ENCODE measurements around the gene MCC. TPM values are rescaled to one million over a fixed set of nuclear protein-coding genes. Genes with fewer than 3 reads are reported as not detected.

MCC gene
- total and polyA plus RNA-seq, 9 donors: 29.8 to 262 (median 108) TPM

DNA sequence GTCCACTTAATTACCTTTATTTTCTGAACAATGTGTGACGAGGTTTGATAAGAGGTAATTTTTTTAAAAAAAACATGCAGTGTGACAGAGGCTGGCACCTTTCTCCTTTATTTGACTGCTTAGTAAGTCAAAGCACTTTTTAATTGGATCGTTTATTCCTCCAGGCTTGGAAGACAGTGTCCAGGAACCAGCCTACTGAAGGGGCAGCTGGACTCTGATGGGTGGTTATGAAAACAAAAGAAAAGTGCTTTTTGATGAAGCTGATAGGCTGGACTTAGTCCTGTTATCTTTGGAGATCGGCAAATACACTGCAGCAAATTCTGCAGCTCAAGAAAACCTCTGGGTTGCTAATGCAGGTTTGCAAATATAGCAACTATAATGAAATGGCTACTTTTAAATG lies 370.0 kb downstream of the MCC start:
- H3K27me3 ChIP-seq: no peaks in the 10 kb centered on the region
- no peaks in the 10 kb centered on the region for H3K9me3 ChIP-seq
- H3K4me3 ChIP-seq: no peak overlapping the region
- peaks cover 19% of the 10 kb centered on the region for H3K4me1 ChIP-seq (ENCODE audit: insufficient read depth)
- TF ChIP-seq EP300 (IDR thresholded peaks at IDR 0.05) (no peak), POLR2A (IDR thresholded peaks at IDR 0.05) (no peak)
- TF ChIP-seq, protein P1, sequence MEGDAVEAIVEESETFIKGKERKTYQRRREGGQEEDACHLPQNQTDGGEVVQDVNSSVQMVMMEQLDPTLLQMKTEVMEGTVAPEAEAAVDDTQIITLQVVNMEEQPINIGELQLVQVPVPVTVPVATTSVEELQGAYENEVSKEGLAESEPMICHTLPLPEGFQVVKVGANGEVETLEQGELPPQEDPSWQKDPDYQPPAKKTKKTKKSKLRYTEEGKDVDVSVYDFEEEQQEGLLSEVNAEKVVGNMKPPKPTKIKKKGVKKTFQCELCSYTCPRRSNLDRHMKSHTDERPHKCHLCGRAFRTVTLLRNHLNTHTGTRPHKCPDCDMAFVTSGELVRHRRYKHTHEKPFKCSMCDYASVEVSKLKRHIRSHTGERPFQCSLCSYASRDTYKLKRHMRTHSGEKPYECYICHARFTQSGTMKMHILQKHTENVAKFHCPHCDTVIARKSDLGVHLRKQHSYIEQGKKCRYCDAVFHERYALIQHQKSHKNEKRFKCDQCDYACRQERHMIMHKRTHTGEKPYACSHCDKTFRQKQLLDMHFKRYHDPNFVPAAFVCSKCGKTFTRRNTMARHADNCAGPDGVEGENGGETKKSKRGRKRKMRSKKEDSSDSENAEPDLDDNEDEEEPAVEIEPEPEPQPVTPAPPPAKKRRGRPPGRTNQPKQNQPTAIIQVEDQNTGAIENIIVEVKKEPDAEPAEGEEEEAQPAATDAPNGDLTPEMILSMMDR (IDR thresholded peaks at IDR 0.05): no peak
- 60 to 68% (median 62%) methylated on average over 3 of the region's 3 CpGs for WGBS, 3 donors
- no peaks in the 10 kb centered on the region for H3K36me3 ChIP-seq
- H3K27ac ChIP-seq: no peak overlapping the region
- intact Hi-C loops (cut with DNase I): no loop called here
- no peak for DNase-seq

DNA sequence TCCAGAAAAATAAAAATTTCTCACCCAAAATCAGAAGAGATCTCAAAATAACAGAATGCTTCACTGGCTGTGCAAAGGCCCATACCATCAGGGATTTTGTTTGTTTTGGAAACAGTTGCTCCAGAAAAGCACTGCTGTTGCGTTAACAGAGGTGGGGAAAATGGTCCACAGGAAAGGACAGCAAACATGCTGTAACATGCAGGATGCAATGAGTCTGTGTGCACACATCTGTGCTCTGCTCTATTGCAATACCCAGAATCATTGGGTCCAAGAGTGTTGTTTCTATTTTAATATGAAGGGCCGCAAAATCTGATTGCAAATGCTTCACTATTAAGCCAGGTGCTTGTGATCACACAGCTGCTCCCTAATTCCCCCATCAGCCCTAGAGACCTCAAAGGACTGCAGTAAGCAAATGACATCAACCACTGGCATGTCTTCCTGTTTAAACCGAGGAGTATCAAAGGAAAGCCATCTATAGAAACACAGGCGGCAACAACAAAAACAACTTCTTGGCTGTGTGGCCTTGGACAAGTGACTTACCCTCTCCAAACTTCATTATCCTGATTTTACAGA lies 370.6 kb downstream of the MCC start:
- H3K27ac ChIP-seq: no peak overlapping the region
- TF ChIP-seq EP300 (IDR thresholded peaks at IDR 0.05) (no peak), POLR2A (IDR thresholded peaks at IDR 0.05) (no peak)
- TF ChIP-seq, protein P1 (IDR thresholded peaks at IDR 0.05): no peak

DNA sequence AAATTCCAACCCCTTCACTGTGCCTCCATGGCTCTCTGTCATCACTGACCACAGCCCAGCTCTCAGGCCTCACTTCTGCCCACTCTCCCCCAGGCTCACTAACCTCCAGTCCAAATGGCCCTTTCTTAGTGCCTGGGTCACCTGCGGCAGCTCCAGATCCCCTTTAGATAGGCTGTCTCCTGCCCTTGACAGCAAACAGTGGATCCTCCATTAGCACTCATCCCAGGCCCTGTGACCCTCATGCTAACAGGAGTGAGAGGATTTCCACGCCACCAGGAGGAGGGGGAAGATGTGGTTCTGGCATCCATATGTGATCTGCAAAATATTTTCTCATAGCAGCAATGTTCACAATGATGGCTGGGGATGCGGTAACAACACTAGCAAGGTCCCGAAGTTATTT lies 372.3 kb downstream of the MCC start:
- no peak overlapping the region for H3K4me3 ChIP-seq
- H3K9me3 ChIP-seq: no peaks in the 10 kb centered on the region
- H3K27ac ChIP-seq: no peak overlapping the region
- H3K36me3 ChIP-seq: no peaks in the 10 kb centered on the region
- intact Hi-C loops (cut with DNase I): no loop called here
- 95 to 98% (median 95%) methylated on average over 4 of the region's 4 CpGs for WGBS, 3 donors
- H3K4me1 ChIP-seq (ENCODE audit: insufficient read depth): peaks cover 22% of the 10 kb centered on the region
- no peaks in the 10 kb centered on the region for H3K27me3 ChIP-seq
- TF ChIP-seq, protein P1 (IDR thresholded peaks at IDR 0.05): no peak
- TF ChIP-seq POLR2A (IDR thresholded peaks at IDR 0.05) (no peak), EP300 (IDR thresholded peaks at IDR 0.05) (no peak)
- no peak for DNase-seq

More for the DNA sequence above, 370.6 kb downstream of the MCC start:
- Histone ChIP-seq H3K36me3 (no peaks in the 10 kb centered on the region), H3K9me3 (no peaks in the 10 kb centered on the region), H3K4me1 (ENCODE audit: insufficient read depth) (peaks cover 19% of the 10 kb centered on the region), H3K4me3 (no peak overlapping the region), H3K27me3 (no peaks in the 10 kb centered on the region)
- WGBS, 3 donors: 62 to 69% (median 67%) methylated on average over 4 of the region's 4 CpGs
- intact Hi-C loops (cut with DNase I): no loop called here
- DNase-seq: no peak

DNA sequence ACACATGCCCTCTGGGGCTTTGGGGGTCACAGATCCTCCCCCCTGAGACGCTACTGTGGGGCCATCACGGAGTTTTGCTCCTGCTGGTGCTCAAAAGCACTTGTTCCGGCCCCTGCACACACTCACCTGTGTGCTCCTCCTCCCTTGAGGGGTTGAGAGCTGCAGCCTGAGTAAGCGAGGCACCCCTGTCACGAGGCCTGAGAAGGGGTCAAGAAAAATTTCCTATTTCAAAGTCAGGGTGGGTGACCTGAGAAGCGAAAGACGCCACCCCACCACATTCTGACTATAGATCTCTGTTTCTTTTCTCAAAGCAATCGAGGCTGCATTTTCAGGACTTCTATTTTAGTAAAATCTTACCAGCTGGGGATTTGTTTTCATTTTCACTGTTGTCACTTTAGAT lies 373.2 kb downstream of the MCC start:
- 73 to 90% (median 88%) methylated on average over 8 of the region's 8 CpGs for WGBS, 3 donors
- Histone ChIP-seq H3K4me1 (ENCODE audit: insufficient read depth) (peaks cover 24% of the 10 kb centered on the region), H3K9me3 (no peaks in the 10 kb centered on the region), H3K4me3 (no peak overlapping the region), H3K36me3 (no peaks in the 10 kb centered on the region), H3K27ac (no peak overlapping the region), H3K27me3 (no peaks in the 10 kb centered on the region)
- intact Hi-C loops (cut with DNase I): no loop called here
- TF ChIP-seq POLR2A (IDR thresholded peaks at IDR 0.05) (no peak), EP300 (IDR thresholded peaks at IDR 0.05) (no peak)
- TF ChIP-seq, protein P1 (IDR thresholded peaks at IDR 0.05): no peak
- DNase-seq: no peak

Data from ovary (tissue), 9 donors.